Activated CD4-positive, alpha-beta memory T cell treated with anti-CD3 and anti-CD28 coated beads, Interleukin-2, amount 10 ng/mL, durations not matched to agents 7 days and 5 days (primary cell): ENCODE measurements around the gene TSPAN17. TPM values are rescaled to one million over a fixed set of nuclear protein-coding genes. Genes with fewer than 3 reads are reported as not detected.

Experiments
- CTCF ChIA-PET: fragments of 350-600 bp; sonication (Branson Sonifier 250); formaldehyde crosslinking; loops from one replicate; lab custom pipeline; 2021; ENCODE audit warnings: antibody characterized with exemption, inconsistent platforms; lab: Charles Lee
- POLR2A ChIA-PET: fragments of 350-600 bp; sonication (Branson Sonifier 250); formaldehyde crosslinking; loops from one replicate; lab custom pipeline; 2021; ENCODE audit warnings: antibody characterized with exemption; lab: Charles Lee
- DNase-seq: peaks from one replicate; pipeline ENCODE4 v3.0.0-alpha.2; 2020
- H3K27ac Mint-ChIP-seq: one replicate; pipeline ENCODE4 v1.8.0; 2021; ENCODE audit warnings: mild to moderate bottlenecking, mixed read lengths
- H3K27me3 Mint-ChIP-seq: one replicate; pipeline ENCODE4 v1.8.0; 2021; ENCODE audit warnings: mixed read lengths
- H3K36me3 Mint-ChIP-seq: one replicate; pipeline ENCODE4 v1.8.0; 2021; ENCODE audit warnings: low read depth, mixed read lengths
- H3K4me1 Mint-ChIP-seq: one replicate; pipeline ENCODE4 v1.8.0; 2021; ENCODE audit warnings: mixed read lengths
- H3K4me3 Mint-ChIP-seq: one replicate; pipeline ENCODE4 v1.8.0; 2021; ENCODE audit warnings: mild to moderate bottlenecking, mixed read lengths
- H3K9me3 Mint-ChIP-seq: one replicate; pipeline ENCODE4 v1.8.0; 2021; ENCODE audit warnings: mixed read lengths
- total RNA-seq, 2 experiments: library from RNA; stranded (reverse); gene quantifications; one replicate each; pipeline ENCODE4 v1.2.3, GENCODE V29; 2021

TSPAN17 gene
- total RNA-seq, 2 experiments from 2014 or later: 33.3 to 33.4 TPM

DNA sequence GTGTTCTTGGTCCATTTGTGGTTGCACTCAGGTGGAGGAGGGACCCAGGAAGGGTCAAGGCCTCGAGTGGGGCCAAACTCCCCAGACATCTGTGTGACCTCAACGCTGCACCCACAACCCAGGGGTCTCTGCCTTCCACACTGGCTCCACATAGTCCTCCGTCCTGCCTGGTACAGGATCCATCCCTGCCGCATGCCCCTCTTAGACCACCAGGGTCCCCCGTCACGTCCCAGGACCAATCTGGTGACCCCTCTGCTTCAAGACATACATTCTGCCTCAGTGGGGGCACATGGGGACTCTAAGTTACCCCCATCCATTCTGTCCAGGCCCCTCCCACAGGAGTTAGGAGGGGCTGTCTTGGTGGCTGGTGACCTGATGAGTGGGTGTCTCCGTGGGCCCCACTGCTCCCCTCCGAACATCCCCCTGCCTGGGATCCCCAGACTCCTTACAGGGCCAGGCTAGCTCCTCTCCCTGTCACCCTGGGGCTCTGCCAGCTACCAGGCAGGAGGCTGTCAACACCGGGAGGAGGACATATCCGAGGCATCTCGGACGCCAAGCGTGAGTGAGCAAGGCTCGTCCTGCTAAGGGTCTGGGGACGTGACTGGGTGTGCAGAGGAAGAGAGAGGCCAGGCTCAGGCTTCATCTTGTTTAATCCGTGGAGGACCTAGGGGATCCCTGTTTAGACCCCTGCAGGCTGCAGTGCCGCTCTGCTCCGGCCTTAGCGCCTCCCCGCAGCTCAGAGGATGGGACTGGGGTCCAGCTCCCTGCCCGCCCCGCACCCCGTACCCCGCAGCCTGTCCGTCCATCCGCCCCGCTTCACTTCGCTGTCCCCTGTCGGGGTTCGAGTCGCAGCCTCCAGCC, 32.3 kb downstream of the TSPAN17 start:
- H3K4me3 Mint-ChIP-seq: no peak overlapping the region
- no peak overlapping the region for H3K27ac Mint-ChIP-seq
- no peaks in the 10 kb centered on the region for H3K9me3 Mint-ChIP-seq
- H3K4me1 Mint-ChIP-seq: no peaks in the 10 kb centered on the region
- ChIA-PET CTCF (interaction anchor here (1.4 kb wide), 1 partner anchor 18 kb away, joined by 7 read pairs; no protein-coding TSS in a partner anchor), POLR2A (no interaction called here)
- peaks cover 2% of the 10 kb centered on the region for H3K36me3 Mint-ChIP-seq
- peaks cover 45% of the 10 kb centered on the region for H3K27me3 Mint-ChIP-seq
- DNase-seq: no peak

DNA sequence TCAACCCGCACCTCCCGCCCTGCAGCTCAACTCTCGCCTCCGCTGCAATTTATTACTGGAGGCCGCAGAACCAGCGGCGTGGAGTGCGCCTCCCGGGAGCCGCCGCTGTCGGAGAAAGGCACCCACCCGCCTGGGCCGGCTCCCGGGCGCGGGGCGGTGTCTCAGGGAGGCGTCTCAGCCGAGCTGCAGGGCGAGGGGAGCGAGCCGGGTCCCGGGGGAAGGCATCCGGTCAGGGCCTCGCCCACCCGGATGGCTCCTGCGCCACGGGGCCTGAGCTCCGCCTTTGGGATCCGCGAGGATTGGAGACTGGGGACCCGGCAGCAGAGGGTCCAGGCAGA, 32.9 kb downstream of the TSPAN17 start:
- POLR2A ChIA-PET: no interaction called here
- Mint-ChIP-seq H3K27ac (no peak overlapping the region), H3K4me3 (no peak overlapping the region), H3K4me1 (no peaks in the 10 kb centered on the region), H3K36me3 (peaks cover 2% of the 10 kb centered on the region), H3K27me3 (peaks cover 48% of the 10 kb centered on the region), H3K9me3 (no peaks in the 10 kb centered on the region)
- no peak for DNase-seq
- CTCF ChIA-PET: interaction anchor here (1.4 kb wide), 1 partner anchor 19 kb away, joined by 7 read pairs; no protein-coding TSS in a partner anchor

DNA sequence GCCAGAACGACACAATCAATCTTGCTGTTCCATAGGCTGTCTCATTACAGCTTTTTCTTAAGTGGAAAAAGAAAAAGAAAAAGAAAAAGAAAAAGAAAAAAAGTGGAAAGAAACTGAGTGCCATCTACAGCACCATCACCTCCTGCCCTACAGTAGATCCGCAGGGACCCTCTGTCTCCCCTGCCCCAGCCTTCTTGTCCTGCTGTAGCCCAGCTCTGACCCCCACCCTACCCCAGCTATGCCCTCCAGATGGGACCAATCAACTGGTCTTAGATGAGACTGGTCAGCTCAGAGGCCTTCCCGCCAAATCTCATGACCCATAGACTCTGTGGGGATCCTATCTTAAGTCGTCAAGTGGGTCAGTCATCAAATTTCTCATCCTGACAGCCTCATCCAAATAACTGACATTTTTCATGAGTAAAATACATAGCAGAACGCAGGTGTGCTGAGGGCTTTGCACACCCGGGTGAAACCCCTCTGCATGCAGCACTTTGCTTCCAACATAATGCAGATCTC, 34.8 kb downstream of the TSPAN17 start:
- Mint-ChIP-seq H3K27me3 (peaks cover 56% of the 10 kb centered on the region), H3K36me3 (peaks cover 2% of the 10 kb centered on the region), H3K4me3 (no peak overlapping the region), H3K27ac (no peak overlapping the region), H3K4me1 (no peaks in the 10 kb centered on the region), H3K9me3 (peaks cover 2% of the 10 kb centered on the region)
- CTCF ChIA-PET: interaction anchor here (1.6 kb wide), 1 partner anchor 21 kb away, joined by 4 read pairs; no protein-coding TSS in a partner anchor
- POLR2A ChIA-PET: no interaction called here
- DNase-seq: no peak

- H3K27me3 Mint-ChIP-seq: peaks cover 35% of the 10 kb centered on the region
- POLR2A ChIA-PET: no interaction called here
- peaks cover 2% of the 10 kb centered on the region for H3K36me3 Mint-ChIP-seq
- H3K9me3 Mint-ChIP-seq: peaks cover 2% of the 10 kb centered on the region
- no peak overlapping the region for H3K4me3 Mint-ChIP-seq
- no peaks in the 10 kb centered on the region for H3K4me1 Mint-ChIP-seq
- no peak for DNase-seq
- CTCF ChIA-PET: interaction anchor here (1.0 kb wide), 1 partner anchor 24 kb away, joined by 5 read pairs; no protein-coding TSS in a partner anchor
- no peak overlapping the region for H3K27ac Mint-ChIP-seq
Measured at GRCh38 chr5:176685010-176685409, 37.7 kb downstream of the TSPAN17 start.

DNA sequence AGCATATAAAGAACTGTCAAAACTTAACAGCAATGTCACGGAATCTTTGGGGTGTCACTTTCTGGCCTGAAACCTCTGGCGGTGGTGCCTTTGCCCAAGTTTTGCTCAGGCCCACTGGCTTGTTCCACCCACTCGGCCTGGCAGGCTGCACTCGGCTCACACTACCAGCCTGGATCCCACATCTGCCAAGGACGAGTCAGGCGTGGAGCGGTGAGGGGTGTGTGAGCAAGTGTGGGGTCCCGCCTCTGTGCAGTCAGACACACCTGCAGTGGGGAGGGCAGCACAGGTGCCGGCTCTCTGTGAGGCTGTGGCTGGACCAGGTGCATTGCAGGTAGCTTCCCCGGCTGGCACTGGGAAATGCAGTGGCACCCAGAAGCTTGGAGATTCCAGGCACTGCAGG, 40.0 kb downstream of the TSPAN17 start:
- ChIA-PET CTCF (interaction anchor here (1.8 kb wide), 1 partner anchor 27 kb away, joined by 5 read pairs; no protein-coding TSS in a partner anchor), POLR2A (no interaction called here)
- H3K27me3 Mint-ChIP-seq: peaks cover 33% of the 10 kb centered on the region
- H3K4me1 Mint-ChIP-seq: no peaks in the 10 kb centered on the region
- peaks cover 2% of the 10 kb centered on the region for H3K9me3 Mint-ChIP-seq
- no peak for DNase-seq
- H3K27ac Mint-ChIP-seq: no peak overlapping the region
- peaks cover 2% of the 10 kb centered on the region for H3K36me3 Mint-ChIP-seq
- H3K4me3 Mint-ChIP-seq: no peak overlapping the region

- H3K4me3 Mint-ChIP-seq: no peak overlapping the region
- H3K36me3 Mint-ChIP-seq: peaks cover 2% of the 10 kb centered on the region
- H3K9me3 Mint-ChIP-seq: peaks cover 2% of the 10 kb centered on the region
- ChIA-PET POLR2A (no interaction called here), CTCF (interaction anchor here (1.8 kb wide), 1 partner anchor 27 kb away, joined by 5 read pairs; no protein-coding TSS in a partner anchor)
- DNase-seq: no peak
- H3K4me1 Mint-ChIP-seq: no peaks in the 10 kb centered on the region
- H3K27me3 Mint-ChIP-seq: peaks cover 34% of the 10 kb centered on the region
- no peak overlapping the region for H3K27ac Mint-ChIP-seq
Measured at GRCh38 chr5:176687881-176688280, 40.6 kb downstream of the TSPAN17 start.

GRCh38 chr5:176690911-176691310, 43.6 kb downstream of the TSPAN17 start:
- H3K4me1 Mint-ChIP-seq: no peaks in the 10 kb centered on the region
- no peak for DNase-seq
- peaks cover 34% of the 10 kb centered on the region for H3K27me3 Mint-ChIP-seq
- no peak overlapping the region for H3K4me3 Mint-ChIP-seq
- no peaks in the 10 kb centered on the region for H3K36me3 Mint-ChIP-seq
- H3K27ac Mint-ChIP-seq: no peak overlapping the region
- ChIA-PET CTCF (no interaction called here), POLR2A (no interaction called here)
- peaks cover 1% of the 10 kb centered on the region for H3K9me3 Mint-ChIP-seq

DNA sequence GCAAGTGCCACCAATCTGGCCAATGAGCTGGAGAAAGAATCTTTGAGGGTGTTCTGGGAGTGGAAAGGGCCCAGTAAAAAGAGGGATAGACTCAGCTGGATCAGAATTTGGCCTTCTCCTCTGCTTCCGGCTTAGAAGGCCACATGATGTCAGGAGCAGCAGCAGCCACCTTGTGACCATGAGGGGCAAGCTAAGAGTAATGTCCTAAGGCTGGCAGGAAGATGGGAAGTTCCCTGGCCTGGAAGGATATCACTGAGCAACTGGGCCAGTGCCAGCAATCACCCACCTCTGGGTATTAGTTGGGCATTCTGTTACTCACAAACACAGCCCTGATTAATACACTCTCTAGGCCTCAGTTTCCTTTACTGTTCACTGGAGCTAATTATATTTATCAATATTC, 44.2 kb downstream of the TSPAN17 start:
- ChIA-PET CTCF (no interaction called here), POLR2A (no interaction called here)
- DNase-seq: no peak
- no peaks in the 10 kb centered on the region for H3K4me1 Mint-ChIP-seq
- H3K27me3 Mint-ChIP-seq: peaks cover 37% of the 10 kb centered on the region
- H3K9me3 Mint-ChIP-seq: no peaks in the 10 kb centered on the region
- H3K4me3 Mint-ChIP-seq: no peak overlapping the region
- no peak overlapping the region for H3K27ac Mint-ChIP-seq
- no peaks in the 10 kb centered on the region for H3K36me3 Mint-ChIP-seq

DNA sequence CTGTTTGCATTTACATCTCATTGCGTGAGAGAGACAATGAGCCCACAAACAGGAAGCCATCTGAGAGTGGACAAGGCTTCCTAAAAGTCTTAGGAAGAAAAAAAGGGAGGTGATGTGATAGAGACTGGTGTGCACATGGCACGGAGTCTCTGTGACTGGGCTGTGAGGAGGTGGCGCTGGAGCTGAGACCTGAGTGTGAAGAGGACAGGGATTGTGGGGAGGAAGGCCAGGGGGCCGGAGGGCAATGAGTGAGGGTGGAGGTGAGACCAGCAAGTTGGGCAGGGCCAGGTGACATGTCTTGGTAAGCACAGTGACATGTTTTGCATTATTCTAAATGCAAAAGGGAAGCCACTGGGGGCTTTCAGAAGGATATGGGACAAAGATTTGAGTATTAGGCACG, 45.0 kb downstream of the TSPAN17 start:
- POLR2A ChIA-PET: no interaction called here

GRCh38 chr5:176692839-176693476, 45.7 kb downstream of the TSPAN17 start:
- no peak overlapping the region for H3K4me3 Mint-ChIP-seq
- DNase-seq: no peak
- H3K9me3 Mint-ChIP-seq: no peaks in the 10 kb centered on the region
- H3K36me3 Mint-ChIP-seq: no peaks in the 10 kb centered on the region
- no peak overlapping the region for H3K27ac Mint-ChIP-seq
- ChIA-PET CTCF (no interaction called here), POLR2A (no interaction called here)
- no peaks in the 10 kb centered on the region for H3K4me1 Mint-ChIP-seq
- H3K27me3 Mint-ChIP-seq: peaks cover 51% of the 10 kb centered on the region

More for the DNA sequence above, 45.0 kb downstream of the TSPAN17 start:
- Mint-ChIP-seq H3K4me3 (no peak overlapping the region), H3K36me3 (no peaks in the 10 kb centered on the region), H3K9me3 (no peaks in the 10 kb centered on the region), H3K27me3 (peaks cover 45% of the 10 kb centered on the region), H3K27ac (no peak overlapping the region), H3K4me1 (no peaks in the 10 kb centered on the region)
- CTCF ChIA-PET: no interaction called here
- DNase-seq: no peak

- POLR2A ChIA-PET: no interaction called here
- Mint-ChIP-seq H3K27ac (no peak overlapping the region), H3K4me3 (no peak overlapping the region), H3K36me3 (no peaks in the 10 kb centered on the region), H3K9me3 (no peaks in the 10 kb centered on the region), H3K4me1 (no peaks in the 10 kb centered on the region), H3K27me3 (peaks cover 54% of the 10 kb centered on the region)
- CTCF ChIA-PET: no interaction called here
- DNase-seq: no peak
Measured at GRCh38 chr5:176693477-176693851, 46.2 kb downstream of the TSPAN17 start.

- no peak overlapping the region for H3K4me3 Mint-ChIP-seq
- DNase-seq: no peak
- CTCF ChIA-PET: no interaction called here
- no peak overlapping the region for H3K27ac Mint-ChIP-seq
- POLR2A ChIA-PET: no interaction called here
- peaks cover 59% of the 10 kb centered on the region for H3K27me3 Mint-ChIP-seq
- H3K9me3 Mint-ChIP-seq: no peaks in the 10 kb centered on the region
- H3K4me1 Mint-ChIP-seq: no peaks in the 10 kb centered on the region
- no peaks in the 10 kb centered on the region for H3K36me3 Mint-ChIP-seq
Measured at GRCh38 chr5:176694146-176694545, 46.9 kb downstream of the TSPAN17 start.

- Mint-ChIP-seq H3K27ac (no peak overlapping the region), H3K27me3 (peaks cover 59% of the 10 kb centered on the region), H3K36me3 (no peaks in the 10 kb centered on the region), H3K4me1 (no peaks in the 10 kb centered on the region), H3K9me3 (no peaks in the 10 kb centered on the region), H3K4me3 (no peak overlapping the region)
- CTCF ChIA-PET: no interaction called here
- POLR2A ChIA-PET: no interaction called here
- no peak for DNase-seq
Measured at GRCh38 chr5:176694631-176695030, 47.3 kb downstream of the TSPAN17 start.
